ENCODE data around the gene CCL16.

The CCL16 gene

GRCh38 chr17:35973333-35974260 is 7.7 kb downstream of the CCL16 start:
- no peaks in the 10 kb centered on the region for H3K27me3 ChIP-seq (ENCODE audit: insufficient read depth, poor library complexity, severe bottlenecking)
- no peak overlapping the region for H3K27ac ChIP-seq (replicated peaks)
- H3K4me3 ChIP-seq (replicated peaks; ENCODE audit: insufficient read depth, low read length): no peak overlapping the region
- TF ChIP-seq REST (IDR thresholded peaks at IDR 0.05; ENCODE audit: insufficient replicate concordance, low read depth) (no peak), SPI1 (IDR thresholded peaks at IDR 0.05; ENCODE audit: borderline replicate concordance, low read depth) (no peak), POLR2AphosphoS5 (IDR thresholded peaks at IDR 0.05; ENCODE audit: low read depth) (no peak), GABPA (IDR thresholded peaks at IDR 0.05; ENCODE audit: low read depth) (no peak), CTCF (IDR thresholded peaks at IDR 0.05; ENCODE audit: insufficient read depth, low read length) (no peak)
- no peak for DNase-seq (ENCODE audit: low read depth in 1 of 2, low spot score in 1 of 2)

DNA sequence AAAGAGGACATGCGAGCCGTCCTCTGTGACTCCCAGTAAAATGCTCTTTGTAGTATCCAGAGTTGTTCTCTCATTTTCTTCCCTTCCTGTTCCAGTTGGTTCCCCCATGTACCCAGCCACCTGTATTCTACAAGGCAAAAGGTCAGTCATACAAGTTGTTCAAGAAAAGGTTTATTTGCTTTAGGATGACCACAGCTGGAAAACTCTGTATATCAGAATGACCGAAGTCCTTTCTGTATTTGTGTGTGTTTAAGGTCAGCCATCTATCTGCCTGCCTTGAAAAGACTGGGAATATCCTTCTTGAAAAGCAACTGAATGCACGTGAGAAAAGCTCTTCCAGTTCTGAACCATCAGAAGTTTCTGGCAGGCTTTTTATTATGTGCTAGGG is 8.4 kb downstream of the CCL16 start:
- H3K4me3 ChIP-seq (replicated peaks; ENCODE audit: insufficient read depth, low read length): no peak overlapping the region
- H3K27me3 ChIP-seq (ENCODE audit: insufficient read depth, poor library complexity, severe bottlenecking): no peaks in the 10 kb centered on the region
- no peak for DNase-seq (ENCODE audit: low read depth in 1 of 2, low spot score in 1 of 2)
- TF ChIP-seq GABPA (IDR thresholded peaks at IDR 0.05; ENCODE audit: low read depth): no peak
- TF ChIP-seq POLR2AphosphoS5 (IDR thresholded peaks at IDR 0.05; ENCODE audit: low read depth): no peak
- no peak for TF ChIP-seq REST (IDR thresholded peaks at IDR 0.05; ENCODE audit: insufficient replicate concordance, low read depth)
- no peak overlapping the region for H3K27ac ChIP-seq (replicated peaks)

GRCh38 chr17:35972535-35972934 is 8.8 kb downstream of the CCL16 start:
- no peak overlapping the region for H3K27ac ChIP-seq (replicated peaks)
- H3K27me3 ChIP-seq (ENCODE audit: insufficient read depth, poor library complexity, severe bottlenecking): no peaks in the 10 kb centered on the region
- TF ChIP-seq REST (IDR thresholded peaks at IDR 0.05; ENCODE audit: insufficient replicate concordance, low read depth) (no peak), CTCF (IDR thresholded peaks at IDR 0.05; ENCODE audit: insufficient read depth, low read length) (no peak), SPI1 (IDR thresholded peaks at IDR 0.05; ENCODE audit: borderline replicate concordance, low read depth) (no peak), POLR2AphosphoS5 (IDR thresholded peaks at IDR 0.05; ENCODE audit: low read depth) (no peak), GABPA (IDR thresholded peaks at IDR 0.05; ENCODE audit: low read depth) (no peak)
- no peak overlapping the region for H3K4me3 ChIP-seq (replicated peaks; ENCODE audit: insufficient read depth, low read length)
- no peak for DNase-seq (ENCODE audit: low read depth in 1 of 2, low spot score in 1 of 2)
